ENCODE data around the gene EIF3B. TPM values are rescaled to one million over a fixed set of nuclear protein-coding genes. Genes with fewer than 3 reads are reported as not detected.
A peak's percentile ranks its signal among the peaks of the same experiment; 100 is the strongest.
"Not testable (repeated sequence)": the region's sequence is repeated elsewhere in the genome, so short reads cannot be mapped to it uniquely, and the experiment has no call there.

Gene EIF3B
- total RNA-seq, 1 donor from 2014 or later = 136 TPM

- no peak overlapping the region for H3K4me3 Mint-ChIP-seq (ENCODE audit: unreplicated experiment)
- no peaks in the 10 kb centered on the region for H3K36me3 Mint-ChIP-seq (ENCODE audit: unreplicated experiment)
These were observed 19.0 kb downstream of the EIF3B start for GRCh38 chr7:2373646-2374045.

DNA sequence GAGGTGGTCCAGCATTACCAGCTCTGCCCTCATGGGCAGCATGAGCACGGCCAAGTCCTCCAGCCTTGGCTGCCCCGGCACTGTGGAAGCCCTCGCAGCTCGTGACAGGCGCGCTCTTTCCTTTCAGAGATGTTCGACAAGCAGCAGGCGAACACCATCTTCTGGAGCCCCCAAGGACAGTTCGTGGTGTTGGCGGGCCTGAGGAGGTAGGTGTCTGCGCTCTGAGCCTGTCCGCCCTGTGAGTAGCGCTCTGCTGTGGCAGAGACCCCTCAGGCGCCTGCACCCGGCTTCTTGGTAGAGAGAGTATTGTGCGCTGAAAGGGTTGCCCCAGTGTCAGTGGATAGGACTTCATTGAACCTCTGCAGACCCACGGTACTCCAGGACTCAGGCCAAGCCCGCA, 19.8 kb downstream of the EIF3B start:
- Mint-ChIP-seq H3K36me3 (ENCODE audit: unreplicated experiment) (no peaks in the 10 kb centered on the region), H3K4me1 (ENCODE audit: low read depth, unreplicated experiment) (no peaks in the 10 kb centered on the region), H3K27me3 (ENCODE audit: unreplicated experiment) (peaks cover 7% of the 10 kb centered on the region), H3K27ac (ENCODE audit: unreplicated experiment) (peak overlapping the region; percentile 22), H3K4me3 (ENCODE audit: unreplicated experiment) (no peak overlapping the region), H3K9me3 (ENCODE audit: unreplicated experiment) (peaks cover 4% of the 10 kb centered on the region)
- no peak for DNase-seq
- TF ChIP-seq, protein P1, sequence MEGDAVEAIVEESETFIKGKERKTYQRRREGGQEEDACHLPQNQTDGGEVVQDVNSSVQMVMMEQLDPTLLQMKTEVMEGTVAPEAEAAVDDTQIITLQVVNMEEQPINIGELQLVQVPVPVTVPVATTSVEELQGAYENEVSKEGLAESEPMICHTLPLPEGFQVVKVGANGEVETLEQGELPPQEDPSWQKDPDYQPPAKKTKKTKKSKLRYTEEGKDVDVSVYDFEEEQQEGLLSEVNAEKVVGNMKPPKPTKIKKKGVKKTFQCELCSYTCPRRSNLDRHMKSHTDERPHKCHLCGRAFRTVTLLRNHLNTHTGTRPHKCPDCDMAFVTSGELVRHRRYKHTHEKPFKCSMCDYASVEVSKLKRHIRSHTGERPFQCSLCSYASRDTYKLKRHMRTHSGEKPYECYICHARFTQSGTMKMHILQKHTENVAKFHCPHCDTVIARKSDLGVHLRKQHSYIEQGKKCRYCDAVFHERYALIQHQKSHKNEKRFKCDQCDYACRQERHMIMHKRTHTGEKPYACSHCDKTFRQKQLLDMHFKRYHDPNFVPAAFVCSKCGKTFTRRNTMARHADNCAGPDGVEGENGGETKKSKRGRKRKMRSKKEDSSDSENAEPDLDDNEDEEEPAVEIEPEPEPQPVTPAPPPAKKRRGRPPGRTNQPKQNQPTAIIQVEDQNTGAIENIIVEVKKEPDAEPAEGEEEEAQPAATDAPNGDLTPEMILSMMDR (IDR thresholded peaks at IDR 0.05; ENCODE audit: partially characterized antibody, unreplicated experiment) = no peak

More at GRCh38 chr7:2373646-2374045, 19.0 kb downstream of the EIF3B start:
- TF ChIP-seq, protein P1 (IDR thresholded peaks at IDR 0.05; ENCODE audit: partially characterized antibody, unreplicated experiment) = no peak
- no peak for DNase-seq
- Mint-ChIP-seq H3K9me3 (ENCODE audit: unreplicated experiment) (peaks cover 2% of the 10 kb centered on the region), H3K27me3 (ENCODE audit: unreplicated experiment) (peaks cover 4% of the 10 kb centered on the region), H3K4me1 (ENCODE audit: low read depth, unreplicated experiment) (no peaks in the 10 kb centered on the region), H3K27ac (ENCODE audit: unreplicated experiment) (no peak overlapping the region)

DNA sequence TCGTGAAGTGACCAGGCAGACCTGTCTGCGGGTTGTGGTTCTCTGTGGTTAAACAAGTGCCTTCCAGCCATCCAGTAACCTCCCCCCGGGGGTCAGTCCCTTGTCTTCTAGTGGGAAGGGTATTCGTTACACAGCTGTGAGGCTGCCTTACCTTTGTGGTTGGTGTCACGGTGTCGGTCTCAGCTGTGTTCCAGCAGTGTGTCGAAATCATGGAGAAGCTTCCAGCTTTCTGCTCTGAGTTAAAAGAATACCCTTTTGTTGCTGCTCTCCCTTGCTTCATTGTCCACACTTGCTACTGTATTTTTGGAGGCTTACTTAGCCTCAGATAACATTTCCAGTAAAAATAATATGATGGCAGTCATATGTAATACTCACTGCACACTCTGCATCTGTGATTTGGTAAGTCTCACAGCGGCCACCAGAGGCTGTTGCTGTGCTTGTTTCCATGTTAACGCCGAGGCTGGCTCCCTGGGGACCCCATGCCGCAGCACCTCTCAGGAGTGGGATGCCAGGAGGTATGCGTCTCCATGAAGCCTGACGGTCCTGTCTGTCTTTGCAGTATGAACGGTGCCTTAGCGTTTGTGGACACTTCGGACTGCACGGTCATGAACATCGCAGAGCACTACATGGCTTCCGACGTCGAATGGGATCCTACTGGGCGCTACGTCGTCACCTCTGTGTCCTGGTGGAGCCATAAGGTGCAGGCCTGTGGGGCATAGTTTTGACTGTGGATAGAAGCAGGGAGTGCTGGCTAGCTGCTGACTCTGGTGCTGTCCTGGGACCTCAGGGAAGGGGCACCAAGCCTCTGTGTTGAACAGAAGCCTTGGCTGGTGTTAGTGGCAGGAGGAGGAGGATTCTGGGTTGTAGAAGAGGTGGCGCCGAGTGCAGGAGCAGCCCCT, 20.5 kb downstream of the EIF3B start:
- peak; percentile 46 for DNase-seq
- TF ChIP-seq, protein P1 (IDR thresholded peaks at IDR 0.05; ENCODE audit: partially characterized antibody, unreplicated experiment) = no peak
- Mint-ChIP-seq H3K27me3 (ENCODE audit: unreplicated experiment) (peaks cover 8% of the 10 kb centered on the region), H3K4me3 (ENCODE audit: unreplicated experiment) (no peak overlapping the region), H3K9me3 (ENCODE audit: unreplicated experiment) (peaks cover 6% of the 10 kb centered on the region), H3K4me1 (ENCODE audit: low read depth, unreplicated experiment) (no peaks in the 10 kb centered on the region), H3K36me3 (ENCODE audit: unreplicated experiment) (no peaks in the 10 kb centered on the region), H3K27ac (ENCODE audit: unreplicated experiment) (peak overlapping the region; percentile 34)

- Mint-ChIP-seq H3K27ac (ENCODE audit: unreplicated experiment) (no peak overlapping the region), H3K4me3 (ENCODE audit: unreplicated experiment) (no peak overlapping the region), H3K9me3 (ENCODE audit: unreplicated experiment) (peaks cover 6% of the 10 kb centered on the region), H3K27me3 (ENCODE audit: unreplicated experiment) (peaks cover 8% of the 10 kb centered on the region), H3K36me3 (ENCODE audit: unreplicated experiment) (no peaks in the 10 kb centered on the region), H3K4me1 (ENCODE audit: low read depth, unreplicated experiment) (no peaks in the 10 kb centered on the region)
- DNase-seq = no peak
- TF ChIP-seq, protein P1 (IDR thresholded peaks at IDR 0.05; ENCODE audit: partially characterized antibody, unreplicated experiment) = no peak
These were observed 21.9 kb downstream of the EIF3B start for GRCh38 chr7:2376351-2377154.

DNA sequence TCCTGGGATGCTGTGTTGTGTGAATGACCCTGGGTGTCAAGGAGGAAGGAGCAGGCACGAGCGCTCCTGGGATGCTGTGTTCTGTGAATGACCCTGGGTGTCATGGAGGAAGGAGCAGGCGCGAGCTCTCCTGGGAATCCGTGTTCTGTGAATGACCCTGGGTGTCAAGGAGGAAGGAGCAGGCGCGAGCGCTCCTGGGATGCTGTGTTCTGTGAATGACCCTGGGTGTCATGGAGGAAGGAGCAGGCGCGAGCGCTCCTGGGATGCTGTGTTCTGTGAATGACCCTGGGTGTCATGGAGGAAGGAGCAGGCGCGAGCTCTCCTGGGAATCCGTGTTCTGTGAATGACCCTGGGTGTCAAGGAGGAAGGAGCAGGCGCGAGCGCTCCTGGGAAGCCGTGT, 22.9 kb downstream of the EIF3B start:
- not testable (repeated sequence) for H3K27me3 Mint-ChIP-seq (ENCODE audit: unreplicated experiment); H3K4me1 Mint-ChIP-seq (ENCODE audit: low read depth, unreplicated experiment); H3K27ac Mint-ChIP-seq (ENCODE audit: unreplicated experiment); H3K36me3 Mint-ChIP-seq (ENCODE audit: unreplicated experiment); H3K9me3 Mint-ChIP-seq (ENCODE audit: unreplicated experiment); DNase-seq; H3K4me3 Mint-ChIP-seq (ENCODE audit: unreplicated experiment)

- not testable (repeated sequence) for H3K27ac Mint-ChIP-seq (ENCODE audit: unreplicated experiment); H3K36me3 Mint-ChIP-seq (ENCODE audit: unreplicated experiment); H3K27me3 Mint-ChIP-seq (ENCODE audit: unreplicated experiment)
These were observed 23.5 kb downstream of the EIF3B start for GRCh38 chr7:2378125-2378524.

More at GRCh38 chr7:2378125-2378524, 23.5 kb downstream of the EIF3B start:
- not testable (repeated sequence) for H3K4me3 Mint-ChIP-seq (ENCODE audit: unreplicated experiment); H3K9me3 Mint-ChIP-seq (ENCODE audit: unreplicated experiment); H3K4me1 Mint-ChIP-seq (ENCODE audit: low read depth, unreplicated experiment); DNase-seq

All from glutamatergic neuron (in vitro differentiated cells).